ENCODE data around the gene TENT4A.
"Not testable (repeated sequence)": the region's sequence is repeated elsewhere in the genome, so short reads cannot be mapped to it uniquely, and the experiment has no call there.

TENT4A gene

GRCh38 chr5:6768590-6769230 lies 55.5 kb downstream of the TENT4A start:
- DNase-seq (ENCODE audit: low read depth in 3 of 3) = no peak

DNA sequence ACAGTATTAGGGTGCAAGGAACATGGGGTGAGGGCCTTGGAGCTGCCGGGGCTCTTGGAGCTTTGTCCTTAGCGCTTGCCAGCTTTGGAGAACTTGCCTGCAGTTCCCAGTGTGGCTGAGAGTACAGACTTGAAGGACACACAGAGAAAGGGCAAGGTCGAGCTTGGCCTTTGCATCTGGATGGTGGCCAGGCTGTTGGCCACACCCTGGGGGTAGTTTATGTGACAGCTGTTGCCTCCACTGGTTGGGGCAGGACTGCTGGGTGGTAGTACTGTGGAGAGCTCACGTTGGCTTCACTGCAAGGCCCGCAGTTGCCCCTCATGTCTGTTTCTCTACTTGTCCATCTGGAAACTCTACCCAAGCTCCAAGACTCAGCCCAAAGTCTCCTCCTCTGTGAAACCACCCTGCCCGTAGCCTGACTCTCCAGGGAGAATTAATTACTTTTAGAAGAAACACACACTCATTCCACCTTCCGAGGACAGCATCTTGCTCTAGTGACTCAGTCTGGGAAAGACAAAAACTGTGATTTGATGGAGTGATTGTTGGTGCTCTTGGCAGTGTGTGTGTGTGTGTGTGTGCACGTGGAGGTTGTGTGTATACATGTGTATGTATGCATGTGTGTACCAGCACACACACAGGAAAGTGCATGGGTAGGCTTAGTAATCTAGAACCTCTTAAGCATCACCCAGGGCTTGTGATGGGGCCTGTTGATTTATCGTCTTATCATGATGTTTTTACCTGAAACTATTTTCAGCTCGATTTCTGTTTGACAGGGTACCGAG lies 57.8 kb downstream of the TENT4A start:
- DNase-seq (ENCODE audit: low read depth in 3 of 3) = no peak

DNA sequence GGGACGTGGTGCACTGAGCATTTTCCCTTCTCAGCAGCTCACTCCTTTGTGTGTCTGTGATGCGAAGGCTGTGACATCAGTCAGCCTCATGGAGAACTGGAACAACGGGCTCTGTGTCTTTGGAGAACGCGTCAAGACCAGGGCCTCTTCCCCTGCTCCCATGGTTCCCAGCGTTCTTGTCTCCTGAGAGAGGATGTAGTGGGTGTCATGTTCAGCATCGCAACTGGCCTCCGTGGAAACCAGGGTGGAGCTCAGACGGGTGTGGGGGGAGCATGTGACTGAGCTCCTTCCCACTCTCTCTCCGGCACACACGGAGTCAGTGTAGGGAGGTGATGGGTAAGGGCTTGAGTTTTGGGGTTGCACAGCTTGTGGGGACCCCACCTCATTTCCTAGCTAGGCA lies 59.7 kb downstream of the TENT4A start:
- no peak for DNase-seq (ENCODE audit: low read depth in 3 of 3)

DNA sequence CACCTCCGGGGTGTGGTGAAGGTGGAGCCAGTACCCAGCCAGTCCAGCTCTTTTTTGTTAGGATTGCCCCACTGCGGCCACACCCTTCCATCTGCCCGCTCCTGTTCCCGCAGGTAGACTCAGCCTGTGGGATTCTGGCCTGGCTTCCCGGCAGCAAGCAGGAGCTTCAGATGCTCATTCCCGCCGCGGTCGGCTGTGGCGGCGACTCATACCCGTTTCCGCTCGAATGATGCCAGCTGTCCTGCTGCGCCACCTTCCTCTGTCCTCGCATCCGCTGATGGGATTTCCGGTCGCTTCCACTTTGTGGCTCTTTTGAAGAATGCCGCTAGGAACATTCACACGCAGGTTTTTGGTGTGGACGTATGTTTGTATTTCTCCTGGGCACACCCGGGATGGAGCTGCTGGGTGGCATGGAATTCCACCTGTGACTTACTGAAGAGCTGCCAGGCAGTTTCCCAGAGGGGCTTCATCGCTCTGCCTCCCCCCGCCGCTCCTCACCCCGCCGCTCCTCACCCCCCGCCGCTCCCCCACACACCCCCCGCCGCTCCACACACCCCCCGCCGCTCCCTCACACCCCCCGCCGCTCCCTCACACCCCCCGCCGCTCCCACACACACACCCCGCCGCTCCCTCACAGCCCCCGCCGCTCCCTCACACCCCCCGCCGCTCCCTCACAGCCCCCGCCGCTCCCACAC lies 60.3 kb downstream of the TENT4A start:
- DNase-seq (ENCODE audit: low read depth in 3 of 3) = no peak

DNA sequence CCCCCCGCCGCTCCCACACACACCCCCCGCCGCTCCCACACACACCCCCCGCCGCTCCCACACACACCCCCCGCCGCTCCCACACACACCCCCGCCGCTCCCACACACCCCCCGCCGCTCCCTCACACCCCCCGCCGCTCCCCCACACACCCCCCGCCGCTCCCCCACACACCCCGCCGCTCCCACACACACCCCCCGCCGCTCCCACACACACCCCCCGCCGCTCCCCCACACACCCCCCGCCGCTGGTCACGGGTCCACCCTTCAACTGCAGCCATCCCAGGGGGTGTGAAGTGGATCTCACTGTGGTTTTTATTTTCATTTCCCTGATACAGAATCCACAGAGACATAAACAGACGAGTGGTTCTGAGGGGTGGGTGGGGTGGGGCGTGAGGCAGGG lies 61.0 kb downstream of the TENT4A start:
- not testable (repeated sequence) for DNase-seq (ENCODE audit: low read depth in 3 of 3)

DNA sequence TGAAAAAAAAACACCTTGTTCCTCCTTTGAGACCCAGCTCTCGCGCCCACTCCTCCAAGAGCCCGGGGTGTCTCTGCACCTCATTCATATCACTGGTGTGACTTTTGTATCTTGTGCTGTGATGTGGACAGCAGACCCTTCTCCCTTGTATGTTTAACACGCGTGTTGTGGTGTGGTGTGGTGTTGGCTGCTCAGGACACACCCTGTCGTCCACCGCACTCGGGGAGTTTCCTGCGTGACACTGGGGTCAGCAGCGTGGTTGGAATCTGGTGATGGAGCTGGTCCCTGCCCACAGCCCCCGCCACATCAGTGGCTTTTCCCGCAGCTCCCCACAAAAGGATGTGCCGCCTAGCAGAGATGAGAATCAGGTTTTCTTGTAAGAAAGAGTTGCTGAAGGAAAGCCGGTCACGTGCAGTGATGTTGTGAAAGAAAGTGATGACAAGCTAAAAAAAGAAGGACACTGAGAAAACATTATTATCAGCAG lies 61.5 kb downstream of the TENT4A start:
- no peak for DNase-seq (ENCODE audit: low read depth in 3 of 3)

DNA sequence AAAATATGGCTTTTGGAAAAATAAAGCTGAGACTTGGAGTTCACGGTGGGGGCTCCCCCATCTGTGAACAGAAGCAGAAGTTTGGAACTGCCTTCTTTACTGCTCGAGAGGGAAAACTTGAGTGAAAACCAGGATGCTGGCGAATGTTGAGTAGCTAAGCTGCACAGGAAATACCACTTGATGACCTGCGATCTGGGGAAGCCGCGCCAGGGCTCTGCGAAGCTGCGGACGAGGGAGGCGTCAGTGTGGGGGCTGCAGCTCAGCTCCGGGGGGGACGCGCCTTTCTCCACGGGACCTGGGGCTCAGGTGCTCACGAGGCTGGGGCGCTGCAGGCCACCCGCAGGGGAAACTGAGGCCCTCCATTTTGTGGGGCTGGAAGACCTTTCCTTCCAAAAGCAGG lies 62.3 kb downstream of the TENT4A start:
- DNase-seq (ENCODE audit: low read depth in 3 of 3) = no peak

DNA sequence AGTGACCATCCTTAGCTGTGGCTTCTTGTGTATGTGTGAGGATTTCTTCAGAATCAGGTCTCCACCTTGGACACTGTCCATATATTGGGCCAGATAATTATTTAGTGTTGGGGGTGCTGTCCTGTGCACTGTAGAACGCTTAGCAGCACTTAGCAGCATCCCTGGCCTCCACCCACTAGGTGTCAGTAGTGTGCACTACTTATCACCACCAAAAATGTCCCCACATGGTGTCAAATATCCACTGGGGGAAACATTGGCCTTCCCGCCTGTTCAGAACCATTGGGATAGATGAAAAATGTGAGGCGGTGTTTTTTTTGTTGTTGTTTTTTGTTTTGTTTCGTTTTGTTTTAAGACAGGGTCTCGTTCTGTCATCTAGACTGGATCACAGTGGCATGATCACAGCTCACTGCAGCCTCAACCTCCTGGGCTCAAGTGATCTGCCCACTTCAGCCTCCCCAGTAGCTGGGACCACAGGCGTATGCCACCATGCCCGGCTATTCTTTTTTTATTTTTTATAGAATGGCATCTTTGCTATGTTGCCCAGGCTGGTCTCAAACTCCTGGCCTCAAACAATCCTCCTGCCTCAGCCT lies 67.7 kb downstream of the TENT4A start:
- no peak for DNase-seq (ENCODE audit: low read depth in 3 of 3)

GRCh38 chr5:6781716-6782115 lies 68.5 kb downstream of the TENT4A start:
- DNase-seq (ENCODE audit: low read depth in 3 of 3) = no peak

DNA sequence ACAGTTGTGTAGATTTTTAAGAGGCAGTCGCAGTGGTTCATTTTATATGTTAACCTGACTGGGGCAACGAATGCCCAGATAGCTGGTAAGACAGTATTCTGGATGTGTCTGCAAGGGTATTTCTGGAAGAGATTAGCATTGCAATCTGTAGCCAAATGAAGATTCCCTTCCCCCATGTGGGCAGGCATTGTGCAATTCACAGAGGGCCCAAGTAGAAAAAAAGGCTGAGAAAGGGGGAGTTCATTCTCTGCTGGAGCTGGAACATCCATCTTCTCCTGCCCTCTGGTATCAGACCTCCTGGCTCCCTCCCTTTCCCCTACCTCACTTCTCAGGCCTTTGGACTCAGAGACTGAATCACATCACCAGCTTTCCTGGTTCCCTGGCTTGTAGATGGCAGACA lies 70.6 kb downstream of the TENT4A start:
- no peak for DNase-seq (ENCODE audit: low read depth in 3 of 3)

DNA sequence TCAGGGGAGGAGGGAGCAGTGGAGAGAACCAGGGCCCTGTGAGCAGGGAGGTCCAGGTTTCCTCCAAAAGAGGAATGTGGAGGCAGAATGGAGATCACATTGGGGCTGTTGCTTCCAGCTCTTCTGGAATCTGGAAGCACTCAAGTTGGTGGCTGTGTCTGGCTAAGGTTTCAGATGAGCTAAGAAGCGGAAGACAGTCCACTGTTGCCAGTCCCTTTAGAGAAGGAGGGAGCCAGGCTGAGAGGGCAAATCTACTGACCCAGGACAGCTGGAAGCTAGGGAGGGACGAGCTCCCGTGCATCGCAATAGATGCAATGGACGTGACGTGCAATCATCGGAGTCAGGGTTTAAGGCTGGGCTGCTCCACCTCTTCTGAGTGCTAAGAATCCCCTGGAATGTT lies 71.2 kb downstream of the TENT4A start:
- no peak for DNase-seq (ENCODE audit: low read depth in 3 of 3)

- no peak for DNase-seq (ENCODE audit: low read depth in 3 of 3)
Observed at GRCh38 chr5:6785161-6785860, 72.1 kb downstream of the TENT4A start.

GRCh38 chr5:6785861-6786180 lies 72.6 kb downstream of the TENT4A start:
- no peak for DNase-seq (ENCODE audit: low read depth in 3 of 3)

- DNase-seq (ENCODE audit: low read depth in 3 of 3) = no peak
Observed at GRCh38 chr5:6786786-6787495, 73.7 kb downstream of the TENT4A start.

DNA sequence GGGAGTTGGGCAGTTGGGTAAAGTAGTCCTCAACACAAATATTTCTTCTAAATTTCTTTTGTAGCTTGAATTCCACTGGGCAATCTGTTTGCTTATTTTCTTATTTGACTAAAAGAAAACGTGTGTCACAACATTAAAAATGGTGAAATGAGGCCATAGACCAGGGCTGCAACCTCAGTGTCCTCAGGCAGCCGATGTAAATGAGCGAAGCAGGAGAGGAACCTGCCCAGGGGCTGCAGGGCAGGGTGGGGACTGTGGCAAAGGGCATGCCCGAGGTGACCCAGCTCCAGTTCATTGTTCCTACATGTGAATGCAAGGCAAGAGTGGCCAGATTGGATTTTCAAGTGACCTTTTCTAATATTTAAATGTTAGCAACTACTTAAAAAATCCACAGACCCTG lies 74.7 kb downstream of the TENT4A start:
- DNase-seq (ENCODE audit: low read depth in 3 of 3) = no peak

GRCh38 chr5:6788439-6788838 lies 75.2 kb downstream of the TENT4A start:
- DNase-seq (ENCODE audit: low read depth in 3 of 3) = no peak

GRCh38 chr5:6788956-6789649 lies 75.9 kb downstream of the TENT4A start:
- DNase-seq (ENCODE audit: low read depth in 3 of 3) = no peak

DNA sequence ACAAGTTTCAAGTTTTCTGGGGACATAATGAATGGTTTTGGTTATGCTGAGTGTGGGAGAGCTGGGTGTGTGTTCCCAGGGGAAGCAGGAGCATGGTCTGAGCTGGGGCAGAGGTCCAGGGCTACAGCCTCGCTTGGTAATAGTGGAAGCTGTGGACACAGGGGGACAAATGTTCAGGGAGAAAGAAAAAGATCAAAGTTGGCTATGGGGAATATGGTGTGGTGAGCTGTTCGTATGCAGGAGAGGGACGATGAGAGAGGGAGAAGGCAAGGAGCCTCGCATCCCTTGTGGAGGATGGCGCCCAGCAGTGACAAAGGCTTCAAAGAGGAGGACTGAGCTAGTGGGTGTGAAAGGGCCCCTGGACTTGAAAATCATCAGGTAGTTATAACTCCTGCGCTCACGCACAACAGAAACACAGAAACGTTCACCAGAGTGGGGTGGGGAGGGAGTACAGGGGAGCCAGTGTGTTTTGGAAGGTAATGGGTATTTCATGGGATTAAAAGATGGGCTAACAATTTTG lies 77.2 kb downstream of the TENT4A start:
- no peak for DNase-seq (ENCODE audit: low read depth in 3 of 3)

- no peak for DNase-seq (ENCODE audit: low read depth in 3 of 3)
Observed at GRCh38 chr5:6791031-6791430, 77.8 kb downstream of the TENT4A start.

- DNase-seq (ENCODE audit: low read depth in 3 of 3) = no peak
Observed at GRCh38 chr5:6792376-6792775, 79.1 kb downstream of the TENT4A start.

Data from stimulated activated CD4-positive, alpha-beta T cell treated with anti-CD3 and anti-CD28 coated beads, TNF-alpha, amount 100 ng/mL, for 4 hours (primary cell).